IMR-90 (cell line): ENCODE measurements around the gene RYR3. TPM values are rescaled to one million over a fixed set of nuclear protein-coding genes. Genes with fewer than 3 reads are reported as not detected.
A peak's percentile ranks its signal among the peaks of the same experiment; 100 is the strongest.

ENCODE experiments used
- ATAC-seq: fragments of 200-7000 bp; cut with Tn5 transposase; 2 replicates; pipeline ENCODE4 v1.9.1; 2020; ENCODE audit warnings: low read depth, mild to moderate bottlenecking, moderate library complexity
- BruUV-seq: library from RNA; stranded (reverse); fragments of 400-500 nt; replicated peaks from 2 replicates; lab custom pipeline; 2021; lab: Mats Ljungman, UMichigan
- CTCF ChIA-PET: fragments of 300-600 bp; formaldehyde crosslinking; extraction: SDS; loops from one replicate; lab custom pipeline; 2021; ENCODE audit warnings: antibody characterized with exemption; lab: Yijun Ruan, JAX
- POLR2A ChIA-PET: fragments of 300-600 bp; sonication (Branson Sonifier 250); formaldehyde crosslinking; loops from one replicate; lab custom pipeline; 2022; ENCODE audit warnings: antibody characterized with exemption; ENCODE audit not compliant: unreplicated experiment; lab: Charles Lee
- DNase-seq: peaks from one replicate; pipeline ENCODE4 v3.0.0; 2013
- H2AFZ ChIP-seq: replicated peaks from 2 replicates; pipeline ENCODE3; 2013; ENCODE audit warnings: low read length, mild to moderate bottlenecking; ENCODE audit not compliant: poor library complexity
- H2AK5ac ChIP-seq: 2 replicates; pipeline ENCODE4 v1.6.1; 2013; ENCODE audit warnings: low read depth, low read length, inconsistent platforms
- H2AK9ac ChIP-seq: replicated peaks from 2 replicates; pipeline ENCODE3; 2013; ENCODE audit warnings: mild to moderate bottlenecking, low read depth, low read length, moderate library complexity; ENCODE audit not compliant: poor library complexity
- H2BK120ac ChIP-seq: 2 replicates; pipeline ENCODE4 v1.6.1; 2013; ENCODE audit warnings: low read depth, low read length, inconsistent platforms
- H2BK15ac ChIP-seq: 3 replicates; pipeline ENCODE4 v1.6.1; 2013; ENCODE audit warnings: low read depth, low read length, inconsistent platforms
- H2BK20ac ChIP-seq: 2 replicates; pipeline ENCODE4 v1.6.1; 2013; ENCODE audit warnings: low read depth, mild to moderate bottlenecking, inconsistent platforms, low read length, moderate library complexity
- H2BK5ac ChIP-seq: 2 replicates; pipeline ENCODE4 v1.6.1; 2013; ENCODE audit warnings: mild to moderate bottlenecking, low read depth, low read length, inconsistent platforms; ENCODE audit not compliant: poor library complexity, severe bottlenecking
- H3K14ac ChIP-seq: replicated peaks from 2 replicates; pipeline ENCODE4 v1.6.1; 2013; ENCODE audit warnings: low read depth, low read length, inconsistent platforms
- H3K18ac ChIP-seq: 2 replicates; pipeline ENCODE4 v1.6.1; 2013; ENCODE audit warnings: low read depth, low read length, control low read depth
- H3K23ac ChIP-seq: 2 replicates; pipeline ENCODE4 v1.6.1; 2013; ENCODE audit warnings: low read depth, low read length, inconsistent platforms
- H3K27ac ChIP-seq: 2 replicates; pipeline ENCODE4 v1.5.1; 2013; ENCODE audit warnings: mild to moderate bottlenecking, control low read depth, low read length; ENCODE audit not compliant: insufficient read depth
- H3K27me3 ChIP-seq: 2 replicates; pipeline ENCODE4 v1.6.1; 2013; ENCODE audit warnings: low read length; ENCODE audit not compliant: control insufficient read depth, insufficient read depth
- H3K36me3 ChIP-seq: 2 replicates; pipeline ENCODE4 v1.6.1; 2013; ENCODE audit warnings: low read length, mixed read lengths; ENCODE audit not compliant: control insufficient read depth, insufficient read depth
- H3K4ac ChIP-seq: 2 replicates; pipeline ENCODE4 v1.6.1; 2013; ENCODE audit warnings: low read depth, low read length, inconsistent platforms
- H3K4me1 ChIP-seq: 2 replicates; pipeline ENCODE4 v1.6.1; 2013; ENCODE audit warnings: low read length, mixed read lengths; ENCODE audit not compliant: control insufficient read depth, insufficient read depth
- H3K4me2 ChIP-seq: 2 replicates; pipeline ENCODE4 v1.6.1; 2013; ENCODE audit warnings: low read depth, mild to moderate bottlenecking, control low read depth, low read length, moderate library complexity
- H3K4me3 ChIP-seq: 2 replicates; pipeline ENCODE4 v1.5.1; 2013; ENCODE audit warnings: low read depth, mild to moderate bottlenecking, control low read depth, low read length, moderate library complexity; ENCODE audit not compliant: insufficient read depth
- H3K56ac ChIP-seq: 2 replicates; pipeline ENCODE4 v1.6.1; 2013; ENCODE audit warnings: low read length, inconsistent platforms; ENCODE audit not compliant: insufficient read depth; ENCODE audit errors: extremely low read depth
- H3K79me1 ChIP-seq, 2 experiments: 2 replicates each; pipeline ENCODE4 v1.6.1; 2013; ENCODE audit warnings: low read length in 2 of 2, inconsistent platforms in 1 of 2, low read depth in 1 of 2
- H3K9ac ChIP-seq: 2 replicates; pipeline ENCODE4 v1.6.1; 2013; ENCODE audit warnings: low read depth, low read length, control low read depth
- H3K9me1 ChIP-seq: 2 replicates; pipeline ENCODE4 v1.6.1; 2013; ENCODE audit warnings: low read length, inconsistent platforms; ENCODE audit not compliant: insufficient read depth
- H3K9me3 ChIP-seq: 2 replicates; pipeline ENCODE4 v1.6.1; 2013; ENCODE audit warnings: low read length; ENCODE audit not compliant: control insufficient read depth, insufficient read depth
- H4K20me1 ChIP-seq: 2 replicates; pipeline ENCODE4 v1.6.1; 2013; ENCODE audit warnings: low read length, inconsistent platforms; ENCODE audit not compliant: insufficient read depth
- H4K5ac ChIP-seq: 2 replicates; pipeline ENCODE4 v1.6.1; 2013; ENCODE audit warnings: mild to moderate bottlenecking, low read depth, low read length, control low read depth
- H4K8ac ChIP-seq, 2 experiments: 2 replicates each; pipeline ENCODE4 v1.6.1; 2013; ENCODE audit warnings: low read depth in 2 of 2, low read length in 2 of 2, control low read depth in 1 of 2, inconsistent platforms in 1 of 2
- H4K91ac ChIP-seq: 2 replicates; pipeline ENCODE4 v1.6.1; 2013; ENCODE audit warnings: low read depth, low read length, inconsistent platforms; ENCODE audit not compliant: insufficient read depth
- CEBPB ChIP-seq: IDR thresholded peaks from 2 replicates; pipeline ENCODE4 v1.6.1; 2012; ENCODE audit warnings: low read depth, low read length, improper control_type of control experiment
- CHD1 ChIP-seq: IDR thresholded peaks from 2 replicates; pipeline ENCODE4 v1.6.1; 2012; ENCODE audit warnings: low read depth, low read length, improper control_type of control experiment
- FOS ChIP-seq: fragments of 150-350 bp; IDR thresholded peaks from 2 replicates; pipeline ENCODE4 v1.6.1; 2016; ENCODE audit warnings: low read depth, low read length
- MAFK ChIP-seq: IDR thresholded peaks from 2 replicates; pipeline ENCODE4 v1.6.1; 2012; ENCODE audit warnings: low read depth, low read length, improper control_type of control experiment
- NFE2L2 ChIP-seq: fragments of 150-350 bp; IDR thresholded peaks from 2 replicates; pipeline ENCODE4 v1.6.1; 2016; ENCODE audit warnings: low read depth, mild to moderate bottlenecking, low read length
- POLR2A ChIP-seq: IDR thresholded peaks from 2 replicates; pipeline ENCODE4 v1.6.1; 2012; ENCODE audit warnings: mild to moderate bottlenecking, low read depth, low read length
- RAD21 ChIP-seq: IDR thresholded peaks from 2 replicates; pipeline ENCODE4 v1.6.1; 2012; ENCODE audit warnings: low read length, improper control_type of control experiment
- RCOR1 ChIP-seq: IDR thresholded peaks from 2 replicates; pipeline ENCODE4 v1.6.1; 2012; ENCODE audit warnings: mild to moderate bottlenecking, low read length, improper control_type of control experiment; ENCODE audit not compliant: insufficient replicate concordance
- RFX5 ChIP-seq: IDR thresholded peaks from 2 replicates; pipeline ENCODE4 v1.8.0; 2012; ENCODE audit warnings: low read depth, mild to moderate bottlenecking, low read length, moderate library complexity
- WGBS, 2 experiments: methylation state at CpG; one replicate each; pipeline versions ENCODE4 v1.1.5 to v1.1.7; 2013; ENCODE audit warnings: missing lambda C conversion rate in 2 of 2; ENCODE audit not compliant: insufficient read length in 1 of 2; ENCODE audit errors: extremely low coverage in 2 of 2; 5-methylcytosine and 5-hydroxymethylcytosine counted together
- dilution Hi-C: fragments of 300-500 bp; cut with HindIII; formaldehyde crosslinking; loops from one replicate; pipeline ENCODE4 v1.14.3; 2018; ENCODE audit warnings: low sequenced_read_pairs; ENCODE audit not compliant: unreplicated experiment
- in situ Hi-C: fragments of 300-500 bp; cut with MboI; formaldehyde crosslinking; loops from 3 replicates; pipeline ENCODE4 v1.14.3; 2019; ENCODE audit warnings: low sequenced_read_pairs, inconsistent platforms, mixed read lengths
- intact Hi-C: fragments of 100-400 bp; cut with micrococcal nuclease; formaldehyde crosslinking; loops from 2 replicates; pipeline ENCODE4 v1.10.0; 2022
- microRNA-seq, 2 experiments: library from miRNA; stranded (forward) in 1 of 2; unstranded in 1 of 2; fragments of 10-50 nt in 1 of 2; fragments of <30 nt in 1 of 2; gene quantifications in 1 of 2; microRNA quantifications in 1 of 2; one replicate each; pipeline versions ENCODE3 to v1.1.0; 2013 to 2020; ENCODE audit not compliant: insufficient read depth in 1 of 2, insufficient read length in 1 of 2, unreplicated experiment in 1 of 2
- polyA plus RNA-seq, 3 experiments: library from polyadenylated mRNA; depleted of rRNA; stranded (reverse); fragments of >200 nt; gene quantifications; 2 replicates each; pipeline ENCODE4 v1.2.3, GENCODE V29; 2012; ENCODE audit warnings: low replicate concordance in 1 of 3
- small RNA-seq, 5 experiments: library from RNA; depleted of rRNA; stranded (forward); fragments of <200 nt; gene quantifications; one replicate each; pipeline ENCODE3, GENCODE V24; 2012
- total RNA-seq: library from RNA; depleted of rRNA; stranded (reverse); fragments of >200 nt; gene quantifications from 2 replicates; pipeline ENCODE4 v1.2.3, GENCODE V29; 2012; rRNA removed
- TF ChIP-seq, protein P1 (sequence below): conservative IDR thresholded peaks from 2 replicates; pipeline ENCODE4 v1.5.1; 2012; ENCODE audit warnings: mild to moderate bottlenecking, low read depth, low read length, improper control_type of control experiment

The RYR3 gene
- total and polyA plus RNA-seq, 2 of the 4 experiments (the other 2 are of a cell fraction) = 0.18 TPM; not detected in 1

- Histone ChIP-seq H3K23ac (no peak overlapping the region), H2AK5ac (no peak overlapping the region), H3K9me1 (peaks cover 9% of the 10 kb centered on the region), H3K4me2 (no peak overlapping the region), H4K91ac (no peak overlapping the region), H2AFZ (no peak overlapping the region), H3K9me3 (no peaks in the 10 kb centered on the region), H3K18ac (no peak overlapping the region), H3K27me3 (no peaks in the 10 kb centered on the region), H2BK120ac (no peak overlapping the region), H3K14ac (no peak overlapping the region), H2BK5ac (no peak overlapping the region), H3K9ac (no peak overlapping the region), H3K4me1 (peaks cover 6% of the 10 kb centered on the region), H3K79me1 (peaks cover 5 to 6% of the 10 kb centered on the region in 2 experiments; a peak in 3 of 4 replicates), H4K8ac (no peak overlapping the region), H3K4me3 (no peak overlapping the region), H3K4ac (no peak overlapping the region), H3K56ac (no peak overlapping the region), H2BK15ac (no peak overlapping the region), H2AK9ac (no peak overlapping the region), H3K27ac (no peak overlapping the region), H2BK20ac (no peak overlapping the region), H3K36me3 (no peaks in the 10 kb centered on the region), H4K5ac (no peak overlapping the region; the same call in 1 of the 2 replicates), H4K20me1 (peaks cover 2% of the 10 kb centered on the region; the same call in 1 of the 2 replicates)
- peak; percentile 57 for DNase-seq
- intact Hi-C loops (no loop called here), dilution Hi-C loops (no loop called here), in situ Hi-C loops (no loop called here)
- POLR2A ChIA-PET = no interaction called here
- CTCF ChIA-PET = no interaction called here
- ATAC-seq = no peak
- no CpG with 5 or more reads among the region's 1 CpG for WGBS, 2 experiments
- TF ChIP-seq RAD21 (no peak), RFX5 (no peak), CHD1 (no peak), MAFK (no peak), FOS (no peak), NFE2L2 (no peak), CEBPB (no peak), RCOR1 (no peak), POLR2A (no peak)
- TF ChIP-seq, protein P1, sequence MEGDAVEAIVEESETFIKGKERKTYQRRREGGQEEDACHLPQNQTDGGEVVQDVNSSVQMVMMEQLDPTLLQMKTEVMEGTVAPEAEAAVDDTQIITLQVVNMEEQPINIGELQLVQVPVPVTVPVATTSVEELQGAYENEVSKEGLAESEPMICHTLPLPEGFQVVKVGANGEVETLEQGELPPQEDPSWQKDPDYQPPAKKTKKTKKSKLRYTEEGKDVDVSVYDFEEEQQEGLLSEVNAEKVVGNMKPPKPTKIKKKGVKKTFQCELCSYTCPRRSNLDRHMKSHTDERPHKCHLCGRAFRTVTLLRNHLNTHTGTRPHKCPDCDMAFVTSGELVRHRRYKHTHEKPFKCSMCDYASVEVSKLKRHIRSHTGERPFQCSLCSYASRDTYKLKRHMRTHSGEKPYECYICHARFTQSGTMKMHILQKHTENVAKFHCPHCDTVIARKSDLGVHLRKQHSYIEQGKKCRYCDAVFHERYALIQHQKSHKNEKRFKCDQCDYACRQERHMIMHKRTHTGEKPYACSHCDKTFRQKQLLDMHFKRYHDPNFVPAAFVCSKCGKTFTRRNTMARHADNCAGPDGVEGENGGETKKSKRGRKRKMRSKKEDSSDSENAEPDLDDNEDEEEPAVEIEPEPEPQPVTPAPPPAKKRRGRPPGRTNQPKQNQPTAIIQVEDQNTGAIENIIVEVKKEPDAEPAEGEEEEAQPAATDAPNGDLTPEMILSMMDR = no peak
- BruUV-seq = no TSS peak
These were observed 602.7 kb downstream of the RYR3 start for GRCh38 chr15:33913459-33913858.

Small RNAs within 50 kb of the gene (microRNA-seq; reads per million reads assigned to microRNA genes)
- gene RF00019 (ENCODE audit: insufficient read depth, insufficient read length) = not detected

Small RNAs within 50 kb of the gene (small RNA-seq; reads per million reads assigned to genes)
- 0 reads per million in 5 experiments for gene RF00019

Other genes with a start within 250 kb of the RYR3 start
- gene FMN1, start 116.3 kb upstream of the RYR3 start, total RNA-seq = 17.6 and 29.4 TPM in 2 replicates
- 6.4 and 7.3 TPM in 2 replicates for gene FMN1, start 116.3 kb upstream of the RYR3 start, polyA plus RNA-seq (2012; rRNA removed)